Measurements from ENCODE around the gene ASRGL1. TPM values are rescaled to one million over a fixed set of nuclear protein-coding genes. Genes with fewer than 3 reads are reported as not detected.

The ASRGL1 gene
- total and polyA plus RNA-seq, 10 donors, result 2.9 to 23.4 (median 5.1) TPM

DNA sequence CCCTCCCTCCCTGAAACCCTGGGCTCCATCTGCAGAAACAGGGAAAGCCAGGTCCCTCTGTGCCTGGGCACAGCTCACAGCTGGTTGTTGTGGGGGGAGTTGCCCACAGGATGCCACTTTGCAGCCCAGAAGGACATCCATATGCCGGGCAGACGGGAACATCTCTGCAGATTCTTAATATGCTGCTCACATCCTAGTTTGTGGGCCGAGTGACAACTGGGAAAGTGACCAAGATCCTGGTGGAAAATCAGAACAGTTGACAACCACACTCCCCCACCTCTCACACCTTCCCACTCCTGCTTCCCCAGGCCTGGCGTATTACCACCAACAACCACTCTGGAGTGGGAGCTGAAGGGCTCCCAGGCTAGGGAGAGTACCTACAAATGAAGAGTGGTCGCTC lies 74.3 kb downstream of the ASRGL1 start:
- H3K27ac ChIP-seq, result no peak overlapping the region
- no peak overlapping the region for H3K4me3 ChIP-seq
- 75 to 95% (median 84%) methylated on average over 5 of the region's 5 CpGs for WGBS, 5 donors
- H3K36me3 ChIP-seq, result no peaks in the 10 kb centered on the region
- intact Hi-C loops (cut with DNase I; ENCODE audit: low total_unique reads), result no loop called here
- no peak for TF ChIP-seq POLR2A (IDR thresholded peaks at IDR 0.05)
- TF ChIP-seq POLR2AphosphoS5 (IDR thresholded peaks at IDR 0.05), result no peak
- TF ChIP-seq, protein P1, sequence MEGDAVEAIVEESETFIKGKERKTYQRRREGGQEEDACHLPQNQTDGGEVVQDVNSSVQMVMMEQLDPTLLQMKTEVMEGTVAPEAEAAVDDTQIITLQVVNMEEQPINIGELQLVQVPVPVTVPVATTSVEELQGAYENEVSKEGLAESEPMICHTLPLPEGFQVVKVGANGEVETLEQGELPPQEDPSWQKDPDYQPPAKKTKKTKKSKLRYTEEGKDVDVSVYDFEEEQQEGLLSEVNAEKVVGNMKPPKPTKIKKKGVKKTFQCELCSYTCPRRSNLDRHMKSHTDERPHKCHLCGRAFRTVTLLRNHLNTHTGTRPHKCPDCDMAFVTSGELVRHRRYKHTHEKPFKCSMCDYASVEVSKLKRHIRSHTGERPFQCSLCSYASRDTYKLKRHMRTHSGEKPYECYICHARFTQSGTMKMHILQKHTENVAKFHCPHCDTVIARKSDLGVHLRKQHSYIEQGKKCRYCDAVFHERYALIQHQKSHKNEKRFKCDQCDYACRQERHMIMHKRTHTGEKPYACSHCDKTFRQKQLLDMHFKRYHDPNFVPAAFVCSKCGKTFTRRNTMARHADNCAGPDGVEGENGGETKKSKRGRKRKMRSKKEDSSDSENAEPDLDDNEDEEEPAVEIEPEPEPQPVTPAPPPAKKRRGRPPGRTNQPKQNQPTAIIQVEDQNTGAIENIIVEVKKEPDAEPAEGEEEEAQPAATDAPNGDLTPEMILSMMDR (IDR thresholded peaks at IDR 0.05 in 8 of 11, conservative IDR thresholded peaks at IDR 0.05 in 3 of 11), result no peak
- H3K4me1 ChIP-seq, result peaks cover 0 to 18% (median 2%) of the 10 kb centered on the region in 6 donors
- H3K27me3 ChIP-seq (replicated peaks in 1 of 7), result no peaks in the 10 kb centered on the region
- no peaks in the 10 kb centered on the region for H3K9me3 ChIP-seq
- no peak for DNase-seq

DNA sequence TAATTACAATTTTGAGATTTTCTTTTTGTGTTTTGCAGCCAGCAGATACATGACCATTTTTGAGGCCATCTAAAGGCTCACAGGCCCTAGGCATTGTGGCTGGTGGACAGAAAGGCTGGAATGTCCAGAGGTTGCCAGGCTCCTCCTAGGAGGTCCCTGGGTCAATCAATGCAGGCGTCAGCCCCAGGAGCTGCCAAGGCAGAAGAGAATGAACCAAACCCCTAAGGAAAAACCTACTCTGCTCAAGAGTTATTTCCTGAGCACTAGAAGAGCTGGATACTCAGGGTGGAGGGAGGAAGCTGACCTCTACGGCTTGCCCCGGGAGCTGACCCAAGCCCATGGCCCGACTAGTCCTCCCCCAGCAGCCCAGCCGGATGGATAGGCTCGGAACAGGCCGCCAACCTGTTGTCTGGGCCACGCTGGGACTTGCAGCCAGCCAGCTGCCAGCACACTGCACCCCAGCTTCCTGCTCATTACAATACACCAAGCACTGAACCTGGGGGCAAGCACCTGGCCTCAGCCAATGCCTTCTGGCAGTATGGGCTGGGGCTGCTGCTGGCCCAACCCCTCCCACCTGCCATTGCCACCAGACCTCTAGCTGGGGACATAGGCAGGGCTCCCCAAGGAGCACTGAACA lies 75.9 kb downstream of the ASRGL1 start:
- Histone ChIP-seq H3K27me3 (replicated peaks in 1 of 7) (no peaks in the 10 kb centered on the region), H3K4me3 (no peak overlapping the region), H3K36me3 (no peaks in the 10 kb centered on the region), H3K9me3 (no peaks in the 10 kb centered on the region), H3K27ac (peak overlapping the region in 3 of 8 donors; percentile 9 to 35 (median 25)), H3K4me1 (peaks cover 0 to 18% (median 3%) of the 10 kb centered on the region in 6 donors)
- peak in 2 of 3 donors; percentile 45 to 47 for TF ChIP-seq POLR2AphosphoS5 (IDR thresholded peaks at IDR 0.05)
- no peak for TF ChIP-seq POLR2A (IDR thresholded peaks at IDR 0.05)
- DNase-seq, result no peak
- 42 to 70% (median 60%) methylated on average over 4 to 8 of the region's 8 CpGs for WGBS, 5 donors
- intact Hi-C loops (cut with DNase I; ENCODE audit: low total_unique reads), result no loop called here

DNA sequence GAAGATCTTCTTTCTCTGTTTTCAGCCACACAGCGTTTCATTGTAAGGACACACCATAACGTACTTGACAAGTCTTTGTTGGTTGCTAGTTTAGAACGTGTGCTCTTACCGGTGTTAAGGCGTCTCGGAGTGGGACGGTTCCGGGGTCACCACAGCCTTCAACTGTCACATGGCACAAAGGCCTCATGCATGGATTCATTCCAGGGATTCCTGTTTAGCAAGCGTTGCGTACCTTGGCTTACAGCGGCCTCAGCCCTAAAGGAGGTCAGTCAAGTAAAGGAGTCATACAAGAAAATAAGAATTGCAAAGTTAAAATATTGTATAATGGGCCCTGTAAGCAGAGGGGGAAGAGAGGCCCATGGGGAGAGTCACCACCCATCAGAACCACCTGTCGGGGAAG lies 79.3 kb downstream of the ASRGL1 start:
- DNase-seq, result no peak
- H3K27ac ChIP-seq, result no peak overlapping the region
- TF ChIP-seq POLR2A (IDR thresholded peaks at IDR 0.05), result no peak
- TF ChIP-seq, protein P1 (IDR thresholded peaks at IDR 0.05 in 8 of 11, conservative IDR thresholded peaks at IDR 0.05 in 3 of 11), result no peak
- TF ChIP-seq POLR2AphosphoS5 (IDR thresholded peaks at IDR 0.05), result no peak
- no peaks in the 10 kb centered on the region for H3K27me3 ChIP-seq (replicated peaks in 1 of 7)
- H3K4me1 ChIP-seq, result peaks cover 0 to 30% (median 4%) of the 10 kb centered on the region in 6 donors
- intact Hi-C loops (cut with DNase I; ENCODE audit: low total_unique reads), result no loop called here
- no peaks in the 10 kb centered on the region for H3K9me3 ChIP-seq
- no peak overlapping the region for H3K4me3 ChIP-seq
- H3K36me3 ChIP-seq, result no peaks in the 10 kb centered on the region
- 89 to 95% (median 91%) methylated on average over 12 of the region's 12 CpGs for WGBS, 5 donors

DNA sequence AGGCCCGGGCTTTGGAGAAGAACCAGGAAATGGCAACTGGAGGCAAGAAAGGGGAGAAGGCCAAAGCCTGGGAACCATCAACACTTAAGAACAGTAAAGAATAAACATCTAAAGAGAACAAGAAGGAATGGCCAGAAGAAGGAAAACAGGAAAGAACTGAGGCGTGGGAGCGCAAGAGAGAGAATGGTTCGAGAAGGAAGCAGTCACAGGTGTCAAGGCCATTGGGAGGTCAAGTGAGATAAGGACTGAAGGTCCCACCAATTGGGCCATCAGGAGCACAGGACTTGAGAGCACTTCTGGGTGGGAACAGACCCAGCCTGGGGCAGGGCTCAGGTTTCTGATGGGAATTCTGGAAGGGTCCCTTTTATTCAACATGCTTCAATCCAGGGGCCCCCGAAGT lies 80.9 kb downstream of the ASRGL1 start:
- no peaks in the 10 kb centered on the region for H3K27me3 ChIP-seq (replicated peaks in 1 of 7)
- H3K4me3 ChIP-seq, result no peak overlapping the region
- WGBS, 5 donors, result 72 to 78% (median 76%) methylated on average over 5 of the region's 5 CpGs
- no peak for TF ChIP-seq POLR2AphosphoS5 (IDR thresholded peaks at IDR 0.05)
- TF ChIP-seq, protein P1 (IDR thresholded peaks at IDR 0.05 in 8 of 11, conservative IDR thresholded peaks at IDR 0.05 in 3 of 11), result no peak
- no peak for TF ChIP-seq POLR2A (IDR thresholded peaks at IDR 0.05)
- intact Hi-C loops (cut with DNase I; ENCODE audit: low total_unique reads), result no loop called here
- no peaks in the 10 kb centered on the region for H3K9me3 ChIP-seq
- H3K36me3 ChIP-seq, result no peaks in the 10 kb centered on the region
- no peak for DNase-seq
- H3K4me1 ChIP-seq, result peaks cover 0 to 23% (median 4%) of the 10 kb centered on the region in 6 donors
- H3K27ac ChIP-seq, result no peak overlapping the region
